B cell (primary cell): ENCODE measurements around the gene SGF29.

Experiments used
- EZH2 ChIP-seq: IDR thresholded peaks from 2 replicates; pipeline ENCODE4 v1.6.1; 2012; ENCODE audit warnings: borderline replicate concordance, low read depth, mild to moderate bottlenecking, moderate library complexity, low read length; ENCODE audit not compliant: insufficient read depth, poor library complexity, severe bottlenecking
- TF ChIP-seq, protein P1 (sequence below): fragments of 200-600 bp; IDR thresholded peaks from one replicate; pipeline ENCODE4 v1.8.0; 2022; ENCODE audit warnings: antibody characterized with exemption, mild to moderate bottlenecking

DNA sequence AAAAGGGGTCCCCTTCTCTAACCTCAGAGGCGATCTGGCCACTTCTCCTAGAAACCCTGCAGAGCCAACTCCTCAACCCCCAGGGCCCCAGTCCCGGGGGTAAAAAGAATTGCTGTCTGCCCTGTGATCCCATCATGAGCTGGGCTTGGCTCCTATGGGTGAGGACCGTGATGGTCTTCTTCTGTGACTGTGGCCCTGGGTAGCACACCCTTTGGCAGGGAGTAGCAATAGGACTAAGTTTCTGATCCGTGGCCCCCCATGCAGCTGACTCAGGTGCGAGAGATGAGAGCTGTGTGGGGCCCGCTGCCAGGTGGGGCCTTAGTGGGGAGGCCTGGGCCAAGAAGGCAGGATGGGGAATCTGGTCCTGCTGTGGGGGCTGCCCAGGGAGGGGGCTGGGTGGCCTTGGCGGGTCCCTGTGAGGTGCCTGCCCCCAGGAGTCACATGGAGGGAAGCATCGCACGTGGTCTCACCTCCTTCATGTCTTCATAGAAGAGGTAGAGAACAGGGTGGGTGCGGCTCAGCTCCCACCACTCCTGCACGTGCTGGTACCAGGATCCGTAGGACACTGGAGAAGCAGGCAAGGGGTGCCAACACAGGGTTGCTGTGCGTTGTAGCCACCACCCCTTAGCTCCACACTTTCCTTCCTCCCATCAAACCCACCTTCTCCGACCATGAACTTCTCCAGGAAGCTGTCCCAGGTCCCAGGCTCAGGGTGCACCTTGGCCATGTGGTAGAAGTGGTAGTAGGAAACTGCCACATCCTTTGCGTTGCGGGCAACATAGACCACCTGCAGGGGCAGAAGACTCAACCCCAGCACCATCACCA lies 52.8 kb downstream of the SGF29 start:
- TF ChIP-seq, protein P1, sequence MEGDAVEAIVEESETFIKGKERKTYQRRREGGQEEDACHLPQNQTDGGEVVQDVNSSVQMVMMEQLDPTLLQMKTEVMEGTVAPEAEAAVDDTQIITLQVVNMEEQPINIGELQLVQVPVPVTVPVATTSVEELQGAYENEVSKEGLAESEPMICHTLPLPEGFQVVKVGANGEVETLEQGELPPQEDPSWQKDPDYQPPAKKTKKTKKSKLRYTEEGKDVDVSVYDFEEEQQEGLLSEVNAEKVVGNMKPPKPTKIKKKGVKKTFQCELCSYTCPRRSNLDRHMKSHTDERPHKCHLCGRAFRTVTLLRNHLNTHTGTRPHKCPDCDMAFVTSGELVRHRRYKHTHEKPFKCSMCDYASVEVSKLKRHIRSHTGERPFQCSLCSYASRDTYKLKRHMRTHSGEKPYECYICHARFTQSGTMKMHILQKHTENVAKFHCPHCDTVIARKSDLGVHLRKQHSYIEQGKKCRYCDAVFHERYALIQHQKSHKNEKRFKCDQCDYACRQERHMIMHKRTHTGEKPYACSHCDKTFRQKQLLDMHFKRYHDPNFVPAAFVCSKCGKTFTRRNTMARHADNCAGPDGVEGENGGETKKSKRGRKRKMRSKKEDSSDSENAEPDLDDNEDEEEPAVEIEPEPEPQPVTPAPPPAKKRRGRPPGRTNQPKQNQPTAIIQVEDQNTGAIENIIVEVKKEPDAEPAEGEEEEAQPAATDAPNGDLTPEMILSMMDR = no peak
- TF ChIP-seq EZH2 = no peak
